ENCODE measurements around the gene KCTD20.

- TF ChIP-seq SIN3A (IDR thresholded peaks at IDR 0.05; ENCODE audit: borderline replicate concordance, insufficient read depth, low read depth, low read length) (no peak), CTCF (IDR thresholded peaks at IDR 0.05) (no peak)
These were observed 20.1 kb upstream of the KCTD20 start for GRCh38 chr6:36422714-36423100.

Data from Panc1 (cell line).